Measurements from ENCODE around the gene KIF26B.

The KIF26B gene

GRCh38 chr1:245184779-245185178 lies 30.0 kb downstream of the KIF26B start:
- H3K9me3 ChIP-seq (ENCODE audit: control extremely low read depth in 1 of 5, control insufficient read depth in 4 of 5, insufficient read depth in 2 of 5, low read depth in 1 of 5, low read length in 4 of 5) = no peaks in the 10 kb centered on the region
- ChIA-PET POLR2A (interaction anchor here (0.6 kb wide), 1 partner anchor 1179 kb away, joined by 7 read pairs; no protein-coding TSS in a partner anchor), CTCF (no interaction called here)
- H3K4me1 ChIP-seq (ENCODE audit: control extremely low read depth in 1 of 4, control insufficient read depth in 4 of 4, insufficient read depth in 4 of 4, low read length in 3 of 4) = peaks cover 7 to 31% (median 29%) of the 10 kb centered on the region in 4 experiments
- H3K27ac ChIP-seq (ENCODE audit: insufficient read depth in 1 of 2, low read depth in 1 of 2, low read length in 2 of 2, poor library complexity in 1 of 2, severe bottlenecking in 2 of 2) = no peak overlapping the region
- 86% methylated on average over 2 of the region's 4 CpGs for WGBS (ENCODE audit: insufficient coverage)
- no peaks in the 10 kb centered on the region for H3K27me3 ChIP-seq (replicated peaks in 2 of 5; ENCODE audit: control insufficient read depth in 4 of 5, insufficient read depth in 5 of 5, low read length in 4 of 5)
- no peak overlapping the region for H3K4me3 ChIP-seq (ENCODE audit: control insufficient read depth in 1 of 7, extremely low read depth in 1 of 7, insufficient read depth in 4 of 7, low read depth in 2 of 7, low read length in 6 of 7)
- H3K36me3 ChIP-seq (ENCODE audit: control insufficient read depth in 4 of 4, insufficient read depth in 4 of 4, low read length in 3 of 4) = no peaks in the 10 kb centered on the region
- DNase-seq = no peak

GRCh38 chr1:245188403-245188802 lies 33.6 kb downstream of the KIF26B start:
- ChIA-PET POLR2A (interaction anchor here (0.9 kb wide), 1 partner anchor 29 kb away, joined by 5 read pairs; no protein-coding TSS in a partner anchor), CTCF (interaction anchor here (1.1 to 1.4 kb wide), 3 partner anchors 12 to 32 kb away, joined by 4 read pairs; no protein-coding TSS in a partner anchor)
- no peaks in the 10 kb centered on the region for H3K9me3 ChIP-seq (ENCODE audit: control extremely low read depth in 1 of 5, control insufficient read depth in 4 of 5, insufficient read depth in 2 of 5, low read depth in 1 of 5, low read length in 4 of 5)
- H3K4me3 ChIP-seq (ENCODE audit: control insufficient read depth in 1 of 7, extremely low read depth in 1 of 7, insufficient read depth in 4 of 7, low read depth in 2 of 7, low read length in 6 of 7) = peak overlapping the region in 3 of 7 experiments; percentile 16 to 37 (median 36)
- H3K27me3 ChIP-seq (replicated peaks in 2 of 5; ENCODE audit: control insufficient read depth in 4 of 5, insufficient read depth in 5 of 5, low read length in 4 of 5) = no peaks in the 10 kb centered on the region
- H3K4me1 ChIP-seq (ENCODE audit: control extremely low read depth in 1 of 4, control insufficient read depth in 4 of 4, insufficient read depth in 4 of 4, low read length in 3 of 4) = peaks cover 7 to 12% (median 11%) of the 10 kb centered on the region in 4 experiments
- H3K27ac ChIP-seq (ENCODE audit: insufficient read depth in 1 of 2, low read depth in 1 of 2, low read length in 2 of 2, poor library complexity in 1 of 2, severe bottlenecking in 2 of 2) = no peak overlapping the region
- WGBS (ENCODE audit: insufficient coverage) = 0% methylated on average over 1 of the region's 4 CpGs
- H3K36me3 ChIP-seq (ENCODE audit: control insufficient read depth in 4 of 4, insufficient read depth in 4 of 4, low read length in 3 of 4) = no peaks in the 10 kb centered on the region
- DNase-seq = peak; percentile 57 to 92 (median 88)

GRCh38 chr1:245195398-245195797 lies 40.6 kb downstream of the KIF26B start:
- no peak overlapping the region for H3K4me3 ChIP-seq (ENCODE audit: control insufficient read depth in 1 of 7, extremely low read depth in 1 of 7, insufficient read depth in 4 of 7, low read depth in 2 of 7, low read length in 6 of 7)
- H3K27me3 ChIP-seq (replicated peaks in 2 of 5; ENCODE audit: control insufficient read depth in 4 of 5, insufficient read depth in 5 of 5, low read length in 4 of 5) = no peaks in the 10 kb centered on the region
- no peaks in the 10 kb centered on the region for H3K9me3 ChIP-seq (ENCODE audit: control extremely low read depth in 1 of 5, control insufficient read depth in 4 of 5, insufficient read depth in 2 of 5, low read depth in 1 of 5, low read length in 4 of 5)
- peaks cover 0 to 15% (median 9%) of the 10 kb centered on the region in 4 experiments for H3K4me1 ChIP-seq (ENCODE audit: control extremely low read depth in 1 of 4, control insufficient read depth in 4 of 4, insufficient read depth in 4 of 4, low read length in 3 of 4)
- no peak for DNase-seq
- 96% methylated on average over 9 of the region's 9 CpGs for WGBS (ENCODE audit: insufficient coverage)
- ChIA-PET POLR2A (no interaction called here), CTCF (no interaction called here)
- no peaks in the 10 kb centered on the region for H3K36me3 ChIP-seq (ENCODE audit: control insufficient read depth in 4 of 4, insufficient read depth in 4 of 4, low read length in 3 of 4)
- H3K27ac ChIP-seq (ENCODE audit: insufficient read depth in 1 of 2, low read depth in 1 of 2, low read length in 2 of 2, poor library complexity in 1 of 2, severe bottlenecking in 2 of 2) = no peak overlapping the region

DNA sequence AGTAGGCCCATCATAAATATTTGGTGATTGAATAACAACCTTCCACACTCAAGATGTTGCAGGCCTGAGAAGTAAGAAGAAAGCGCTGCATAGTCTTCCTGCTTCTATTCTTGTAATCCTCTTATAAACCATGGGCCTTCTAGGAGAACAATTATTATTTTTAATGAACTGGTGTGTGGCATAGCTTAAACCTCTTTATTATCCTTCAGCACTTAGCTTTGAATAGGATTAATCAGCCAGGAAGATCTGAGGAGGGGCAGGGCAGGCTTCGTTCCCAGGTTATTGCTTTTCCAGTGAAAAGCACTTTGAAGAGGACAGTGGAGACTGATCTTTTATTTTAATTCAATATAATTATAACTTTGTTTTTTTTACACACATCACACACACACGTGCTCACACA lies 42.3 kb downstream of the KIF26B start:
- no peak overlapping the region for H3K27ac ChIP-seq (ENCODE audit: insufficient read depth in 1 of 2, low read depth in 1 of 2, low read length in 2 of 2, poor library complexity in 1 of 2, severe bottlenecking in 2 of 2)
- H3K4me1 ChIP-seq (ENCODE audit: control extremely low read depth in 1 of 4, control insufficient read depth in 4 of 4, insufficient read depth in 4 of 4, low read length in 3 of 4) = peaks cover 0 to 25% (median 16%) of the 10 kb centered on the region in 4 experiments
- POLR2A ChIA-PET = no interaction called here
- no peaks in the 10 kb centered on the region for H3K36me3 ChIP-seq (ENCODE audit: control insufficient read depth in 4 of 4, insufficient read depth in 4 of 4, low read length in 3 of 4)
- no peak overlapping the region for H3K4me3 ChIP-seq (ENCODE audit: control insufficient read depth in 1 of 7, extremely low read depth in 1 of 7, insufficient read depth in 4 of 7, low read depth in 2 of 7, low read length in 6 of 7)
- CTCF ChIA-PET = no interaction called here
- whole genome bisulfite sequencing (ENCODE audit: insufficient coverage) = no CpG with 5 or more reads among the region's 3 CpGs
- no peak for DNase-seq
- H3K27me3 ChIP-seq (replicated peaks in 2 of 5; ENCODE audit: control insufficient read depth in 4 of 5, insufficient read depth in 5 of 5, low read length in 4 of 5) = no peaks in the 10 kb centered on the region
- no peaks in the 10 kb centered on the region for H3K9me3 ChIP-seq (ENCODE audit: control extremely low read depth in 1 of 5, control insufficient read depth in 4 of 5, insufficient read depth in 2 of 5, low read depth in 1 of 5, low read length in 4 of 5)

GRCh38 chr1:245197911-245198379 lies 43.2 kb downstream of the KIF26B start:
- POLR2A ChIA-PET = interaction anchor here (0.7 kb wide), 1 partner anchor 20 kb away, joined by 3 read pairs; no protein-coding TSS in a partner anchor
- CTCF ChIA-PET = no interaction called here
- peak in 2 of 3 donors; percentile 51 to 55 for DNase-seq

GRCh38 chr1:245198748-245199516 lies 44.1 kb downstream of the KIF26B start:
- POLR2A ChIA-PET = no interaction called here
- Histone ChIP-seq H3K4me3 (ENCODE audit: control insufficient read depth in 1 of 7, extremely low read depth in 1 of 7, insufficient read depth in 4 of 7, low read depth in 2 of 7, low read length in 6 of 7) (no peak overlapping the region), H3K4me1 (ENCODE audit: control extremely low read depth in 1 of 4, control insufficient read depth in 4 of 4, insufficient read depth in 4 of 4, low read length in 3 of 4) (peaks cover 0 to 25% (median 16%) of the 10 kb centered on the region in 4 experiments), H3K27me3 (replicated peaks in 2 of 5; ENCODE audit: control insufficient read depth in 4 of 5, insufficient read depth in 5 of 5, low read length in 4 of 5) (no peaks in the 10 kb centered on the region), H3K36me3 (ENCODE audit: control insufficient read depth in 4 of 4, insufficient read depth in 4 of 4, low read length in 3 of 4) (no peaks in the 10 kb centered on the region), H3K27ac (ENCODE audit: insufficient read depth in 1 of 2, low read depth in 1 of 2, low read length in 2 of 2, poor library complexity in 1 of 2, severe bottlenecking in 2 of 2) (no peak overlapping the region), H3K9me3 (ENCODE audit: control extremely low read depth in 1 of 5, control insufficient read depth in 4 of 5, insufficient read depth in 2 of 5, low read depth in 1 of 5, low read length in 4 of 5) (no peaks in the 10 kb centered on the region)
- WGBS (ENCODE audit: insufficient coverage) = 92% methylated on average over 1 of the region's 12 CpGs
- CTCF ChIA-PET = interaction anchor here (0.7 kb wide), 1 partner anchor 11 kb away, joined by 3 read pairs; no protein-coding TSS in a partner anchor
- peak in 2 of 3 donors; percentile 61 to 71 for DNase-seq

More at GRCh38 chr1:245197911-245198379, 43.2 kb downstream of the KIF26B start:
- Histone ChIP-seq H3K36me3 (ENCODE audit: control insufficient read depth in 4 of 4, insufficient read depth in 4 of 4, low read length in 3 of 4) (no peaks in the 10 kb centered on the region), H3K4me1 (ENCODE audit: control extremely low read depth in 1 of 4, control insufficient read depth in 4 of 4, insufficient read depth in 4 of 4, low read length in 3 of 4) (peaks cover 0 to 25% (median 16%) of the 10 kb centered on the region in 4 experiments), H3K27ac (ENCODE audit: insufficient read depth in 1 of 2, low read depth in 1 of 2, low read length in 2 of 2, poor library complexity in 1 of 2, severe bottlenecking in 2 of 2) (no peak overlapping the region), H3K4me3 (ENCODE audit: control insufficient read depth in 1 of 7, extremely low read depth in 1 of 7, insufficient read depth in 4 of 7, low read depth in 2 of 7, low read length in 6 of 7) (peak overlapping the region in 1 of 7 experiments; percentile 41), H3K27me3 (replicated peaks in 2 of 5; ENCODE audit: control insufficient read depth in 4 of 5, insufficient read depth in 5 of 5, low read length in 4 of 5) (no peaks in the 10 kb centered on the region), H3K9me3 (ENCODE audit: control extremely low read depth in 1 of 5, control insufficient read depth in 4 of 5, insufficient read depth in 2 of 5, low read depth in 1 of 5, low read length in 4 of 5) (no peaks in the 10 kb centered on the region)
- 0% methylated on average over 1 of the region's 1 CpG for WGBS (ENCODE audit: insufficient coverage)

- ChIA-PET POLR2A (no interaction called here), CTCF (no interaction called here)
- WGBS (ENCODE audit: insufficient coverage) = 92% methylated on average over 2 of the region's 4 CpGs
- H3K4me3 ChIP-seq (ENCODE audit: control insufficient read depth in 1 of 7, extremely low read depth in 1 of 7, insufficient read depth in 4 of 7, low read depth in 2 of 7, low read length in 6 of 7) = no peak overlapping the region
- H3K4me1 ChIP-seq (ENCODE audit: control extremely low read depth in 1 of 4, control insufficient read depth in 4 of 4, insufficient read depth in 4 of 4, low read length in 3 of 4) = peaks cover 0 to 25% (median 16%) of the 10 kb centered on the region in 4 experiments
- H3K9me3 ChIP-seq (ENCODE audit: control extremely low read depth in 1 of 5, control insufficient read depth in 4 of 5, insufficient read depth in 2 of 5, low read depth in 1 of 5, low read length in 4 of 5) = peaks cover 0 to 4% (median 0%) of the 10 kb centered on the region in 5 experiments
- H3K36me3 ChIP-seq (ENCODE audit: control insufficient read depth in 4 of 4, insufficient read depth in 4 of 4, low read length in 3 of 4) = no peaks in the 10 kb centered on the region
- no peak for DNase-seq
- H3K27ac ChIP-seq (ENCODE audit: insufficient read depth in 1 of 2, low read depth in 1 of 2, low read length in 2 of 2, poor library complexity in 1 of 2, severe bottlenecking in 2 of 2) = no peak overlapping the region
- no peaks in the 10 kb centered on the region for H3K27me3 ChIP-seq (replicated peaks in 2 of 5; ENCODE audit: control insufficient read depth in 4 of 5, insufficient read depth in 5 of 5, low read length in 4 of 5)
Observed at GRCh38 chr1:245200146-245200545, 45.4 kb downstream of the KIF26B start.

All from common myeloid progenitor, CD34-positive (primary cell).